Subcutaneous abdominal adipose tissue (tissue), 5 donors: ENCODE measurements around the gene SPEF2.

ENCODE experiments used
- H3K27ac ChIP-seq: one replicate; pipeline ENCODE4 v1.7.0; 2013; ENCODE audit warnings: low read depth, mild to moderate bottlenecking, inconsistent platforms, low read length, moderate library complexity
- H3K27me3 ChIP-seq, 5 donors: one replicate each; pipeline ENCODE4 v1.7.0; 2013; ENCODE audit warnings: low read length in 5 of 5, inconsistent platforms in 1 of 5; ENCODE audit not compliant: control insufficient read depth in 5 of 5, insufficient read depth in 4 of 5
- H3K36me3 ChIP-seq, 5 donors: one replicate each; pipeline ENCODE4 v1.7.0; 2013; ENCODE audit warnings: low read length in 5 of 5; ENCODE audit not compliant: control insufficient read depth in 5 of 5, insufficient read depth in 5 of 5
- H3K4me1 ChIP-seq, 5 donors: one replicate each; pipeline ENCODE4 v1.7.0; 2013; ENCODE audit warnings: low read length in 5 of 5, mild to moderate bottlenecking in 3 of 5, moderate library complexity in 1 of 5; ENCODE audit not compliant: control insufficient read depth in 5 of 5, insufficient read depth in 5 of 5
- H3K4me3 ChIP-seq, 5 donors: one replicate each; pipeline ENCODE4 v1.7.0; 2013; ENCODE audit warnings: low read length in 5 of 5, low read depth in 1 of 5
- H3K9ac ChIP-seq, 5 donors: one replicate each; pipeline ENCODE4 v1.7.0; 2013; ENCODE audit warnings: low read length in 5 of 5, mild to moderate bottlenecking in 4 of 5, moderate library complexity in 3 of 5
- H3K9me3 ChIP-seq, 5 donors: one replicate each; pipeline ENCODE4 v1.7.0; 2013; ENCODE audit warnings: low read length in 5 of 5; ENCODE audit not compliant: control insufficient read depth in 5 of 5
- donor health status: healthy.
- donor health status: healthy.
- donor health status: healthy.
- donor health status: healthy.
- donor health status: healthy.

The SPEF2 gene

GRCh38 chr5:35745193-35745592 is 127.5 kb downstream of the SPEF2 start:
- Histone ChIP-seq H3K27me3 (no peaks in the 10 kb centered on the region), H3K4me1 (no peaks in the 10 kb centered on the region), H3K9me3 (no peaks in the 10 kb centered on the region), H3K4me3 (no peak overlapping the region), H3K36me3 (no peaks in the 10 kb centered on the region), H3K27ac (no peak overlapping the region), H3K9ac (no peak overlapping the region)

- Histone ChIP-seq H3K27ac (no peak overlapping the region), H3K36me3 (no peaks in the 10 kb centered on the region), H3K27me3 (no peaks in the 10 kb centered on the region), H3K9ac (no peak overlapping the region), H3K4me1 (no peaks in the 10 kb centered on the region), H3K9me3 (no peaks in the 10 kb centered on the region), H3K4me3 (no peak overlapping the region)
Measured at GRCh38 chr5:35745660-35746059, 128.0 kb downstream of the SPEF2 start.

- Histone ChIP-seq H3K4me3 (no peak overlapping the region), H3K9me3 (no peaks in the 10 kb centered on the region), H3K27ac (no peak overlapping the region), H3K27me3 (no peaks in the 10 kb centered on the region), H3K4me1 (peaks cover 0 to 9% (median 0%) of the 10 kb centered on the region in 5 donors), H3K36me3 (no peaks in the 10 kb centered on the region), H3K9ac (no peak overlapping the region)
Measured at GRCh38 chr5:35752012-35752411, 134.3 kb downstream of the SPEF2 start.

GRCh38 chr5:35753500-35753899 is 135.8 kb downstream of the SPEF2 start:
- H3K4me1 ChIP-seq = peaks cover 0 to 9% (median 0%) of the 10 kb centered on the region in 5 donors
- no peaks in the 10 kb centered on the region for H3K27me3 ChIP-seq
- H3K27ac ChIP-seq = no peak overlapping the region
- H3K36me3 ChIP-seq = no peaks in the 10 kb centered on the region
- H3K4me3 ChIP-seq = no peak overlapping the region
- no peak overlapping the region for H3K9ac ChIP-seq
- no peaks in the 10 kb centered on the region for H3K9me3 ChIP-seq

GRCh38 chr5:35754481-35754880 is 136.8 kb downstream of the SPEF2 start:
- Histone ChIP-seq H3K27me3 (no peaks in the 10 kb centered on the region), H3K4me3 (no peak overlapping the region), H3K36me3 (no peaks in the 10 kb centered on the region), H3K4me1 (peaks cover 0 to 9% (median 0%) of the 10 kb centered on the region in 5 donors), H3K9me3 (no peaks in the 10 kb centered on the region), H3K9ac (no peak overlapping the region), H3K27ac (no peak overlapping the region)

GRCh38 chr5:35755966-35756365 is 138.3 kb downstream of the SPEF2 start:
- H3K36me3 ChIP-seq = no peaks in the 10 kb centered on the region
- H3K27me3 ChIP-seq = no peaks in the 10 kb centered on the region
- H3K4me1 ChIP-seq = peaks cover 0 to 9% (median 0%) of the 10 kb centered on the region in 5 donors
- H3K9me3 ChIP-seq = no peaks in the 10 kb centered on the region
- no peak overlapping the region for H3K9ac ChIP-seq
- no peak overlapping the region for H3K4me3 ChIP-seq
- no peak overlapping the region for H3K27ac ChIP-seq

- H3K4me3 ChIP-seq = no peak overlapping the region
- H3K27me3 ChIP-seq = no peaks in the 10 kb centered on the region
- H3K9me3 ChIP-seq = no peaks in the 10 kb centered on the region
- peaks cover 0 to 9% (median 0%) of the 10 kb centered on the region in 5 donors for H3K4me1 ChIP-seq
- no peak overlapping the region for H3K27ac ChIP-seq
- no peaks in the 10 kb centered on the region for H3K36me3 ChIP-seq
- no peak overlapping the region for H3K9ac ChIP-seq
Measured at GRCh38 chr5:35758151-35758724, 140.6 kb downstream of the SPEF2 start.

- Histone ChIP-seq H3K27ac (no peak overlapping the region), H3K27me3 (no peaks in the 10 kb centered on the region), H3K4me1 (no peaks in the 10 kb centered on the region), H3K9ac (no peak overlapping the region), H3K4me3 (no peak overlapping the region), H3K36me3 (no peaks in the 10 kb centered on the region), H3K9me3 (no peaks in the 10 kb centered on the region)
Measured at GRCh38 chr5:35761541-35761940, 143.9 kb downstream of the SPEF2 start.

- no peaks in the 10 kb centered on the region for H3K36me3 ChIP-seq
- H3K4me3 ChIP-seq = no peak overlapping the region
- no peaks in the 10 kb centered on the region for H3K4me1 ChIP-seq
- no peaks in the 10 kb centered on the region for H3K27me3 ChIP-seq
- H3K27ac ChIP-seq = no peak overlapping the region
- H3K9me3 ChIP-seq = no peaks in the 10 kb centered on the region
- H3K9ac ChIP-seq = no peak overlapping the region
Measured at GRCh38 chr5:35762368-35762767, 144.7 kb downstream of the SPEF2 start.

- H3K9me3 ChIP-seq = no peaks in the 10 kb centered on the region
Measured at GRCh38 chr5:35765921-35766320, 148.3 kb downstream of the SPEF2 start.

GRCh38 chr5:35771300-35771699 is 153.6 kb downstream of the SPEF2 start:
- H3K4me1 ChIP-seq = no peaks in the 10 kb centered on the region
- no peak overlapping the region for H3K4me3 ChIP-seq
- no peak overlapping the region for H3K9ac ChIP-seq
- H3K27me3 ChIP-seq = no peaks in the 10 kb centered on the region
- no peaks in the 10 kb centered on the region for H3K36me3 ChIP-seq
- H3K27ac ChIP-seq = no peak overlapping the region
- H3K9me3 ChIP-seq = no peaks in the 10 kb centered on the region

More at GRCh38 chr5:35765921-35766320, 148.3 kb downstream of the SPEF2 start:
- Histone ChIP-seq H3K4me3 (no peak overlapping the region), H3K9ac (no peak overlapping the region), H3K27me3 (no peaks in the 10 kb centered on the region), H3K4me1 (no peaks in the 10 kb centered on the region), H3K36me3 (no peaks in the 10 kb centered on the region), H3K27ac (no peak overlapping the region)
